HepG2 (cell line): ENCODE results near the gene S100A12.

ENCODE experiments used
- ATAD3A ChIP-seq: sonication (generic); formaldehyde crosslinking; IDR thresholded peaks from 2 replicates; pipeline ENCODE4 v1.4.0; 2020; ENCODE audit warnings: missing genetic modification reagents
- BCLAF1 ChIP-seq: fragments of 450-650 bp; IDR thresholded peaks from 2 replicates; pipeline ENCODE4 v1.6.1; 2017; ENCODE audit warnings: mild to moderate bottlenecking
- DZIP1 ChIP-seq: sonication (generic); formaldehyde crosslinking; IDR thresholded peaks from 2 replicates; pipeline ENCODE4 v1.5.0; 2020; ENCODE audit warnings: mild to moderate bottlenecking, missing genetic modification reagents
- KAT7 ChIP-seq: IDR thresholded peaks from 2 replicates; pipeline ENCODE4 v1.6.1; 2018; ENCODE audit warnings: borderline replicate concordance, missing compliant biosample characterization
- POLR2A ChIP-seq, 2 experiments: IDR thresholded peaks; 2 replicates each; pipeline ENCODE4 v1.6.1; 2011; ENCODE audit warnings: low read depth in 2 of 2, low read length in 2 of 2, mild to moderate bottlenecking in 1 of 2, moderate library complexity in 1 of 2; ENCODE audit not compliant: insufficient read depth in 1 of 2
- POLR2AphosphoS5 ChIP-seq: IDR thresholded peaks from 2 replicates; pipeline ENCODE4 v1.6.1; 2012; ENCODE audit warnings: low read depth, low read length
- RAD21 ChIP-seq: fragments of 450-650 bp; formaldehyde crosslinking; IDR thresholded peaks from 2 replicates; pipeline ENCODE4 v1.5.0; 2020; ENCODE audit warnings: mild to moderate bottlenecking
- SP1 ChIP-seq, 2 experiments: fragments of 450-650 bp in 1 of 2; sonication (generic) in 1 of 2; formaldehyde crosslinking in 1 of 2; IDR thresholded peaks; 2 replicates each; pipeline versions ENCODE4 v1.4.0 to v1.6.1; 2016 to 2020; ENCODE audit warnings: missing genetic modification reagents in 1 of 2
- ZNF264 ChIP-seq: sonication (generic); formaldehyde crosslinking; IDR thresholded peaks from 2 replicates; pipeline ENCODE4 v1.4.0; 2020; ENCODE audit warnings: missing genetic modification reagents
- ZNF280B ChIP-seq: sonication (generic); formaldehyde crosslinking; IDR thresholded peaks from 2 replicates; pipeline ENCODE4 v1.5.0; 2020; ENCODE audit warnings: missing genetic modification reagents, mild to moderate bottlenecking, borderline replicate concordance
- ZNF407 ChIP-seq: sonication (generic); formaldehyde crosslinking; IDR thresholded peaks from one replicate; pipeline ENCODE4 v1.5.1; 2020; ENCODE audit warnings: mild to moderate bottlenecking, missing genetic modification reagents; ENCODE audit errors: not compliant biosample characterization
- ZNF746 ChIP-seq: sonication (generic); formaldehyde crosslinking; IDR thresholded peaks from 2 replicates; pipeline ENCODE4 v1.8.0; 2022; ENCODE audit warnings: mild to moderate bottlenecking, missing genetic modification reagents
- TF ChIP-seq, protein P1 (sequence below): sonication (generic); formaldehyde crosslinking; IDR thresholded peaks from 2 replicates; pipeline ENCODE4 v1.8.1; 2023; ENCODE audit warnings: mild to moderate bottlenecking, missing genetic modification reagents

DNA sequence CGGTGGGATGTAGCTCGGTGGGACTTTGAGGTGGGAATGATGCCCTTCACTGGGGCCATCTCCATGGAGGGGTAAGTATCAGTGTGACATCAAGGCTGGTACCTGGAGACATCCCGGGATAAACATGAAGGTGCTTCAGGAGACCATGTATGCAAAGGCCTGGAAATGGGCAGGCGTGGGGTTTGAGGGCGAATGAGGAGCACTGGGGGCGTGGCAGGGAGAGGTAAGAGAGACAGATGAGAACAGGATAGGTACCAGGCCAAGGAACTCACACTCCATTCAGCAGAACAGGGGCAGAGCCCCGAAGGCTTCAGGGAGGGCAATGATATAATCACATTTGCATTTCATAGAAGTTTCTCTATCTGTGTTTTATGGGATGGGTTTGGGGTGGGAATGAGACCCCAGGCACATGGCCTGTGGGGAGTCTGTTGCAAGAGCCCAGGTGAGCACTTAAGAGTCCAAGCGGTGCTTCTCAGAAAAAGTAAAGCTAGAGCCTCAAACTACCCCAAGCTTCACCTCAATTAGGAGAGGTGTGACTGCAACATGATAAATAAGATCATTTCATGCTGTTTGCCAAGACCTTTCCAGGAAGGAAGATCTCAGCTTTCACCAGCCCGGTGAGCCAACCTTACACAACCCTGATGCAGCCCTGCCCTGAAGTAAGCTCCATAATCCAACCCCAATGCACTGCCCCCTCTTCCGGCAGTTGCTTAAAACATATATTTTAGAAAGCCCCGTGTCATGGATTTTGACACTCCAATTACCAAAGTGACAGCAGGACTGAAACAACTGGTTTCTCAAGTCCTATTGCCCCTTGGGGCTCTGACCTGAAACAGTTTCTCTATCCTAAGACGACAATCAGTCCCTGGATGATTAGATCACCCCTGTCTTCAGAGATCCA, 10.4 kb downstream of the S100A12 start:
- TF ChIP-seq ZNF746 (CRISPR knock-in tag) = no peak
- no peak for TF ChIP-seq ZNF407 (CRISPR knock-in tag)
- TF ChIP-seq KAT7 (CRISPR knock-in tag) = no peak
- TF ChIP-seq, protein P1, sequence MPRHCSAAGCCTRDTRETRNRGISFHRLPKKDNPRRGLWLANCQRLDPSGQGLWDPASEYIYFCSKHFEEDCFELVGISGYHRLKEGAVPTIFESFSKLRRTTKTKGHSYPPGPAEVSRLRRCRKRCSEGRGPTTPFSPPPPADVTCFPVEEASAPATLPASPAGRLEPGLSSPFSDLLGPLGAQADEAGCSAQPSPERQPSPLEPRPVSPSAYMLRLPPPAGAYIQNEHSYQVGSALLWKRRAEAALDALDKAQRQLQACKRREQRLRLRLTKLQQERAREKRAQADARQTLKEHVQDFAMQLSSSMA (CRISPR knock-in tag) = no peak
- TF ChIP-seq ZNF264 (CRISPR knock-in tag) = no peak
- no peak for TF ChIP-seq RAD21 (CRISPR knock-in tag)
- no peak for TF ChIP-seq DZIP1
- TF ChIP-seq SP1 (IDR thresholded peaks at IDR 0.05) = no peak
- no peak for TF ChIP-seq SP1 (CRISPR knock-in tag; IDR thresholded peaks at IDR 0.05)
- no peak for TF ChIP-seq POLR2AphosphoS5
- no peak for TF ChIP-seq POLR2A (IDR thresholded peaks at IDR 0.05; ENCODE audit: insufficient read depth in 1 of 2, low read depth in 2 of 2, low read length in 2 of 2)
- no peak for TF ChIP-seq ATAD3A (CRISPR knock-in tag)
- TF ChIP-seq ZNF280B (CRISPR knock-in tag) = no peak
- no peak for TF ChIP-seq BCLAF1
